GM12801 (cell line): Measurements from ENCODE around the gene BIN1.

Experiments used
- CTCF ChIP-seq: IDR thresholded peaks from one replicate; pipeline ENCODE4 v1.5.1; 2011; ENCODE audit warnings: control low read depth; ENCODE audit not compliant: insufficient read length; ENCODE audit errors: extremely low read depth

Gene BIN1

GRCh38 chr2:127034883-127035611 lies 71.9 kb downstream of the BIN1 start:
- no peak for TF ChIP-seq CTCF

- TF ChIP-seq CTCF = no peak
These were observed 72.9 kb downstream of the BIN1 start for GRCh38 chr2:127034051-127034450.

GRCh38 chr2:127032621-127033020 lies 74.3 kb downstream of the BIN1 start:
- TF ChIP-seq CTCF = no peak

GRCh38 chr2:127029350-127030051 lies 77.5 kb downstream of the BIN1 start:
- TF ChIP-seq CTCF = no peak

DNA sequence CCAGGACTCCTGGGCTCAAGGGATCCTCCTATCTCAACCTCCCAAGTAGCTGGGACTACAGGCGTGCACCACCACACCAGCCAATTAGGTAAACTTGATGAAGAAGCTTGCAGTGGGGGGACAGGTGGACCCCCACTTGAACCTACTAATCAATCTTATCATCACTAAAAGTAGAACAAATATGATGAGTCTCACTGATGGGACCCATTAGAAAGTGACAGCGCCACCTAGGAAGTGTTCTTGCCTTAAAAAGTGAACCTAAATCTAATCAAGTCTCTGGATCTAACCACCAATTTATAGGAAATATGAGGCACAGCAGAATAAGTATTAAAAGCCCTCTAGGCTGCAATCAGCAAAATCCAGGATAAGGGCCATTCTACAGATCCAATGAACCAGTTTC lies 79.2 kb downstream of the BIN1 start:
- no peak for TF ChIP-seq CTCF

- no peak for TF ChIP-seq CTCF
These were observed 81.4 kb downstream of the BIN1 start for GRCh38 chr2:127025359-127026166.

GRCh38 chr2:127024769-127025358 lies 82.1 kb downstream of the BIN1 start:
- no peak for TF ChIP-seq CTCF
